Stimulated activated CD8-positive, alpha-beta memory T cell treated with anti-CD3 and anti-CD28 coated beads, Interleukin-4, amount 100 ng/mL, for 1 hour (primary cell): Measurements from ENCODE around the gene TMEM26.
"Not testable (repeated sequence)": the region's sequence is repeated elsewhere in the genome, so short reads cannot be mapped to it uniquely, and the experiment has no call there.

Source experiments
- DNase-seq, 2 donors: peaks; one replicate each; pipeline ENCODE4 v3.0.0-alpha.2; 2020; ENCODE audit warnings: low read depth in 2 of 2, low spot score in 1 of 2

Gene TMEM26

GRCh38 chr10:61400524-61400923 is 52.7 kb downstream of the TMEM26 start:
- no peak for DNase-seq

- DNase-seq: no peak
Observed at GRCh38 chr10:61399406-61399805, 53.8 kb downstream of the TMEM26 start.

DNA sequence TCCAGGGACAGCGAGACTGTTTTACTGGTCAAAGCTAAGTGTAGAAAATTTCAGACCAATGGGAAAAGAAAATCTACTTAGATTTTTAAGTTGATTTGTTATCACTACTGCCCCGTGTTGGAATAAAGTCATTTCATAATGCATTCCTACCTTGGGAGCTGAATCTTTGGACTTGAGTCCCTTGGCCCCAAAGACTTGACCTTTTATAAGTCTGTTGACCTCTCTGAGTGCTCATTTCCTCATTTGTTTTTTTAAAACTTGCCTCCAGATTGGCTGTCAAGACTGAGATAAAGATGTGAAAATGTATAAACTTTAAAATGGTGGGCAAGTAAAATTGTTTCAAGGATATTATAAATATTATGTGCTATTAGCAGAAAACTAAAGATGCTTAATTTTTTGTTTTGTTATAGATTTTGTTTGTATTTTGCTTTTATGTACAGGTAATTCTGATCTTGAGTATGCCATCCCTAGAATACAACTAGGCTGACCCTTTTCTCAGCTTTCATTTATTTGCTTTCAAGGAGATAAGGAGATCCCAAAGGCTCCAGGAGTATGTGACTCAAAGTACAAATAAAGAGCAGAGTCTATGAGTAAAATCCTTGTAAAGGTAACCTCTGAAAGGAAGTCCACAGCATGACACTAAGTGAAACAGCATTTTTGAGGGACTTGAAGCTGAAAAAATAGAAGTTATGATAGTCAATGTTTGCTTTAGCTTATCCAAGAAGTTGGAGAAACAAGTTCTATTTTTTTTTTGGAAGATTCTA is 54.6 kb downstream of the TMEM26 start:
- DNase-seq: no peak

DNA sequence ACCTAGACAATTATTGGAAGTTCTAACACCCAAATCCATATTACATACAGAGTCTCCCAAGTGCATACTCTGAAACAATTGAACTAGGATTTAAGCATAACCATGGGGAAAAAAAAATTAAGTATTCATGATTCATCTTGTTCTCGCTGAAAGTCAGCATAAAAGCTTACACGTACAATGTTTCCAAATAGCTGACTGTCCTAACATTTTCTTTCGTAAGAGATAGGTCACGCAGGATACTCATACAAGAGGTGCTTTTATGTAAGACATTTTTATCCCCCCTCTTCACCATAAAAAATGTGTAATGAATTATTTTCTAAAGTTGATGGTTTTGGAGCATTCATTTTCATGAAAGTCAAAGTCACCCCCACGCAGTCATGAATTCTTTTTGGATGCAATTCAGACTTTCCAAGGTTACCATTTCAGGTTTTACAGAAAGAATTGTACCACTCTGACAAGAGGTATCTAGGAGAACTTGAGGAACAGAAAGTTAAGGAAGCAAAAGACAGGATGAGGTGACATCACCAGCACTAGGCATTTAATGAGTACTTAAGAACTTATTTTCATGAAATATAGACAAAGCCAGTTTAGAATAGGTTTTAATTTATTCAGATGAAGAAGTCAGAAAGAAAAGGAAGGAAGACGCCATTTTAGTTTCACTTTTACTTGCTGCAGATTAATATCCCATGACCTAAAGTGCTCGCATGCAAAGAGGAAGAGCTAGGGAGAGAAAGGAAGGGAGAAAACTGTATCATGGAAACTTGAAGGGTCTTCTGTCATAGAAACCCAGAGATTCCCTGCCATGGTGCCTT is 55.8 kb downstream of the TMEM26 start:
- DNase-seq: no peak

DNA sequence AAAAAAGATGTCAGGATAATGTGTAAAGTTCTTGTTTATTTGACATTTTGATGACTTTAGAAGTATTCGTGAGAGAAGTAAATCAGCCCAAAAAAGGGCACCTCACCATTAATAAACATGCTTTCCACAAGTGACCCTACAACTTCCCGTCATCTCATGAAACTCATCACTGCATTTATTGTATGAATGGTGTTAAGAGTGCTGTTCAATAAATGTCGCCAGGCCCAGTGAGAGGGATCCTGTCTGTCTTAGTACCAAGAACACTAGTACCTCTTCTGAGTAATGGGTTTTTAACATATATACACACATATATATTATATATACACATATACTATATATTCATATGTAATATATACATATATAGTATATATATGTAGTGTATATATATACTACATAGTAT is 61.9 kb downstream of the TMEM26 start:
- no peak for DNase-seq

GRCh38 chr10:61390851-61391250 is 62.3 kb downstream of the TMEM26 start:
- DNase-seq: no peak

DNA sequence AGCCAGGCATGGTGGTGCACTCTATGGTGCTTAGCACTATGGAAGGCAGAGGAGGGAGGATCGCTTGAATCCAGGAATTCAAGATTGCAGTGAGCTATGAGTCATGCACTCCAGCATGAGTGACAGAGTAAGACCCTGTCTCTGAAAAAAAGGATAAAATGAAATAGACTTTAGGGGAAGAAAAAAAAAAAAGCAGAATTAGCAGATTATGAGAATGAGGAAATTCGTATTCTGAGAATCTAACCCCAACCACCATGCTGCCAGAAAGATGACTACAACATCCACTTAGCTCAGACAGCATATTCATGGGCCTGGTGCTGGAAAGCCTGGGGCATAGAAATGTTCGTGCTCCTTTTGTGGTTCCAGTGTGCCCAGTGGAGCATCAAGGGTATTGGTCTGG is 63.3 kb downstream of the TMEM26 start:
- no peak for DNase-seq

GRCh38 chr10:61388986-61389385 is 64.2 kb downstream of the TMEM26 start:
- DNase-seq: not testable (repeated sequence)

GRCh38 chr10:61385231-61386001 is 67.8 kb downstream of the TMEM26 start:
- no peak for DNase-seq

DNA sequence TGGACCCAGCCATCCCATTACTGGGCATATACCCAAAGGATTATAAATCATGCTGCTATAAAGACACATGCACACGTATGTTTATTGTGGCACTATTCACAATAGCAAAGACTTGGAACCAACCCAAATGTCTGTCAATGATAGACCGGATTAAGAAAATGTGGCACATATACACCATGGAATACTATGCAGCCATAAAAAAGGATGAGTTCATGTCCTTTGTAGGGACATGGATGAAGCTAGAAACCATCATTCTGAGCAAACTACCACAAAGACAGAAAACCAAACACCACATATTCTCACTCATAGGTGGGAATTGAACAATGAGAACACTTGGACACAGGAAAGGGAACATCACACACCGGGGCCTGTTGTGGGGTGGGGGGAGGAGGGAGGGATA is 72.0 kb downstream of the TMEM26 start:
- not testable (repeated sequence) for DNase-seq

DNA sequence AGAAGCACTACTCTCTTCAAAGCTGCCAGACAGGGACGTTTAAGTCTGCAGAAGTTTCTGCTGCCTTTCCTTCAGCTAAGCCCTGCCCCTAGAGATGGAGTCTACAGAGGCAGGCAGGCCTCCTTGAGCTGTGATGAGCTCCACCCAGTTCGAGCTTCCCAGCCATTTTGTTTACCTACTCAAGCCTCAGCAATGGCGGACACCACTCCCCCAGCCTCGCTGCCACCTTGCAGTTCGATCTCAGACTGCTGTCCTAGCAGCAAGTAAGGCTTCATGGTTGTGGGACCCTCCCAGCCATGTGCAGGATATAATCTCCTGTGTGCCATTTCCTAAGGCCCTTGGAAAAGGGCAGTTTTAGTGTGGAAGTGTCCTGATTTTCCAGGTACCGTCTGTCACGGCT is 74.3 kb downstream of the TMEM26 start:
- DNase-seq: no peak

GRCh38 chr10:61376908-61377368 is 76.2 kb downstream of the TMEM26 start:
- no peak for DNase-seq

- DNase-seq: no peak
Observed at GRCh38 chr10:61376377-61376776, 76.8 kb downstream of the TMEM26 start.

DNA sequence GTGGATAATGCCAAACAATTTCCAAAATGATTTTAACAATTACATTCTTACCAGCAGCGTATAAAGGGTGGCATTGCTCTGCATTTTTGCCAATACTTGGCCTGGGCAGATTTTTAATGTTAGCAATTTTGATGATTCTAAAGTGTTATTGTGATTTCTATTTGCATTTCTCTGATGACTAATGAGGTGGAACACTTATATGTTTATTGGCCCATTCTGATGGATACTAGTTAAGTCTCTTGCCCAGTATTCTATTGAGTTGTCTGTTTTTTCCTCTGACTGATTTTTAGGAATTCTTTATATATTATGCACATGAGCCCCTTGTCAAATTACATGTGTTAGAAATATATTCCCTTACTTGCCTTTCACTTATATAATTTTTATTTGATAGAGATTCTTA is 86.8 kb downstream of the TMEM26 start:
- DNase-seq: no peak

DNA sequence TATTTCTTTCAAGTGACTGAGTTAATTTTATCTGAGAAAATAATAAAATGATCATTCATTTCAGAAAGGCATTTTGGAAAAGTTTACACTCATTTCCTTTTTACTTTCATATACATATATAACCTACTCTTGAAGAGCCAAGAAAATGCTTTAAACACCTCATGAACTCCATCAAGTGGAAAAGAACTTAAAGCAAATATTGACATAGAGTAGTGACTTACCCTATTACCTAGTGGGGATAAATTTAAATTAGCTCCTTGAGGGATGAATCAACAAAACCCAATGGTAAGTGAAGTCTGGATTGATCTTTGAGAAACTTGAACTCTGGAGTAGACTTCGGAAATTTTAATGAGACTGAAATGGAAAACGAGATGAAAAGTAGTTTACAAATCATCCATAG is 88.6 kb downstream of the TMEM26 start:
- no peak for DNase-seq

- no peak for DNase-seq
Observed at GRCh38 chr10:61363006-61363405, 90.2 kb downstream of the TMEM26 start.

DNA sequence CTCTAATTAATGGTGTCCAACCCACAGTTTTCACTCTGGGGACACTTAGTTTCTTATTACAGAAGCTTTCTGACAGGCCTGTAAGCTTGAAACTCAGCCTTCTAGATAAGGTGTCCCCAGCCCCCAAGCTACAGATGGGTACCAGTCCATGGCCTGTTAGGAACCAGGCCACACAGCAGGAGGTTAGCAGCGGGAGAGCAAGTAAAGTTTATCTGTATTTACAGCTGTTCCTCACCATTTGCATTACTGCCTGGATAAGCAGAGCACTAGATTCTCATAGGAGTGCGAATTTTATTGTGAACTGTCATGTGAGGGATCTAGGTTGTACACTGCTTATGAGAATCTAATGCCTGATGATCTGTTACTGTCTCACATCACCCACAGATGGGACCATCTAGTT is 93.7 kb downstream of the TMEM26 start:
- DNase-seq: no peak

- no peak for DNase-seq
Observed at GRCh38 chr10:61357687-61358086, 95.5 kb downstream of the TMEM26 start.
